ENCODE results near the gene AVPR1B. TPM values are rescaled to one million over a fixed set of nuclear protein-coding genes. Genes with fewer than 3 reads are reported as not detected.

Gene AVPR1B
- total and polyA plus RNA-seq, 8 donors = 0.29 to 1.3 (median 0.80) TPM; not detected in 4

- TF ChIP-seq EP300 (IDR thresholded peaks at IDR 0.05) (no peak), CTCF (IDR thresholded peaks at IDR 0.05) (no peak), POLR2A (IDR thresholded peaks at IDR 0.05) (no peak), POLR2AphosphoS5 (IDR thresholded peaks at IDR 0.05) (no peak)
- Histone ChIP-seq H3K27me3 (no peaks in the 10 kb centered on the region), H3K9me3 (no peaks in the 10 kb centered on the region), H3K27ac (no peak overlapping the region), H3K4me1 (peaks cover 0 to 14% (median 5%) of the 10 kb centered on the region in 4 donors), H3K36me3 (no peaks in the 10 kb centered on the region), H3K4me3 (no peak overlapping the region)
- DNase-seq = no peak
- intact Hi-C loops (cut with DNase I; ENCODE audit: low total_unique reads) = no loop called here
- WGBS, 5 donors = 78 to 83% (median 80%) methylated on average over 5 to 6 of the region's 6 CpGs
Observed at GRCh38 chr1:206062464-206062863, 54.7 kb downstream of the AVPR1B start.

GRCh38 chr1:206060844-206061243 lies 56.3 kb downstream of the AVPR1B start:
- no peak for DNase-seq
- H3K27ac ChIP-seq = no peak overlapping the region
- 92 to 99% (median 95%) methylated on average over 3 of the region's 3 CpGs for WGBS, 5 donors
- no peak overlapping the region for H3K4me3 ChIP-seq
- H3K36me3 ChIP-seq = no peaks in the 10 kb centered on the region
- H3K4me1 ChIP-seq = no peaks in the 10 kb centered on the region
- TF ChIP-seq EP300 (IDR thresholded peaks at IDR 0.05) (no peak), POLR2AphosphoS5 (IDR thresholded peaks at IDR 0.05) (no peak), POLR2A (IDR thresholded peaks at IDR 0.05) (no peak), CTCF (IDR thresholded peaks at IDR 0.05) (no peak)
- no peaks in the 10 kb centered on the region for H3K9me3 ChIP-seq
- intact Hi-C loops (cut with DNase I; ENCODE audit: low total_unique reads) = no loop called here
- H3K27me3 ChIP-seq = no peaks in the 10 kb centered on the region

Small RNA genes lying within 50 kb of the gene (small RNA-seq; reads per million reads assigned to genes)
- gene RF00271 = 0 reads per million in 4 donors

Other genes with a start within 250 kb of the AVPR1B start
- gene SLC26A9, start 173.9 kb downstream of the AVPR1B start, total RNA-seq = 10 to 100 TPM in 4 of 5 donors, not detected in 1; 30.0 to 63.0 (median 36.4) TPM
- 10 to 100 TPM in 1 of 3 donors, 1 to 10 TPM in 2; 7.9 to 13.3 (median 9.2) TPM for gene SLC26A9, start 173.9 kb downstream of the AVPR1B start, polyA plus RNA-seq
- 10 to 100 TPM in 1 of 5 donors, 1 to 10 TPM in 2, under 1 TPM in 1, not detected in 1; 0.89 to 14.0 (median 4.6) TPM for gene RAB7B, start 114.0 kb downstream of the AVPR1B start, total RNA-seq
- gene RAB7B, start 114.0 kb downstream of the AVPR1B start, polyA plus RNA-seq = 1 to 10 TPM; 3.4 to 8.2 (median 6.2) TPM
- gene CTSE, start 93.5 kb downstream of the AVPR1B start, total RNA-seq = 100 to 1,000 TPM in 3 of 5 donors, 10 to 100 TPM in 1, 1 to 10 TPM in 1; 6.7 to 966 (median 142) TPM
- 100 to 1,000 TPM in 2 of 3 donors, 10 to 100 TPM in 1; 40.2 to 361 (median 133) TPM for gene CTSE, start 93.5 kb downstream of the AVPR1B start, polyA plus RNA-seq
- gene RHEX, start 64.2 kb downstream of the AVPR1B start, total RNA-seq = 1 to 10 TPM in 1 of 5 donors, under 1 TPM in 2, not detected in 2; 0.87 to 3.1 (median 0.89) TPM
- gene RHEX, start 64.2 kb downstream of the AVPR1B start, polyA plus RNA-seq = 10 to 100 TPM in 1 of 3 donors, 1 to 10 TPM in 1, under 1 TPM in 1; 0.83 to 10.5 (median 2.4) TPM
- 1 to 10 TPM in 3 of 5 donors, not detected in 2; 1.0 to 2.6 (median 1.4) TPM for gene FAM72A, start 85.5 kb upstream of the AVPR1B start, total RNA-seq
- gene FAM72A, start 85.5 kb upstream of the AVPR1B start, polyA plus RNA-seq = 1 to 10 TPM; 1.2 to 3.1 (median 2.6) TPM
- 10 to 100 TPM; 13.0 to 42.2 (median 29.8) TPM for gene SRGAP2, start 86.2 kb upstream of the AVPR1B start, total RNA-seq
- gene SRGAP2, start 86.2 kb upstream of the AVPR1B start, polyA plus RNA-seq = 1 to 10 TPM; 5.2 to 7.0 (median 6.0) TPM

All from stomach (tissue), 9 donors.